Panc1 (cell line): ENCODE results near the gene KRT8. TPM values are rescaled to one million over a fixed set of nuclear protein-coding genes. Genes with fewer than 3 reads are reported as not detected.
A peak's percentile ranks its signal among the peaks of the same experiment; 100 is the strongest.

Experiments
- ATAC-seq: fragments of 200-7000 bp; cut with Tn5 transposase; 2 replicates; pipeline ENCODE4 v1.9.1; 2020; ENCODE audit warnings: mild to moderate bottlenecking, moderate library complexity
- BruUV-seq: library from RNA; stranded (reverse); fragments of 400-500 nt; replicated peaks from 2 replicates; lab custom pipeline; 2021; lab: Mats Ljungman, UMichigan
- CTCF ChIA-PET: fragments of 300-600 bp; sonication (Branson Sonifier 250); formaldehyde crosslinking; loops from one replicate; lab custom pipeline; 2022; ENCODE audit warnings: antibody characterized with exemption; lab: Charles Lee
- POLR2A ChIA-PET: fragments of 300-600 bp; sonication (Branson Sonifier 250); formaldehyde crosslinking; loops from one replicate; lab custom pipeline; 2022; ENCODE audit warnings: antibody characterized with exemption; lab: Charles Lee
- DNase-seq: peaks from one replicate; pipeline ENCODE4 v3.0.0-alpha.2; 2010; ENCODE audit warnings: low read depth, low spot score
- H3K27ac ChIP-seq: 2 replicates; pipeline ENCODE4 v1.5.1; 2011; ENCODE audit warnings: mild to moderate bottlenecking, low read length, inconsistent platforms
- H3K27me3 ChIP-seq: fragments of 200-500 bp; sonication (Bioruptor generic); 2 replicates; pipeline ENCODE4 v1.6.0; 2014; ENCODE audit warnings: low read length, inconsistent platforms; ENCODE audit not compliant: control insufficient read depth, insufficient read depth
- H3K36me3 ChIP-seq: fragments of 200-500 bp; sonication (Bioruptor generic); 2 replicates; pipeline ENCODE4 v1.5.1; 2014; ENCODE audit warnings: inconsistent platforms, mild to moderate bottlenecking, low read length, moderate library complexity; ENCODE audit not compliant: control insufficient read depth, insufficient read depth
- H3K4me1 ChIP-seq: 2 replicates; pipeline ENCODE4 v1.5.1; 2011; ENCODE audit warnings: inconsistent platforms, mild to moderate bottlenecking, low read length, moderate library complexity; ENCODE audit not compliant: control insufficient read depth, insufficient read depth
- H3K4me3 ChIP-seq, 2 experiments: 2 replicates each; pipeline ENCODE4 v1.5.1; 2011 to 2012; ENCODE audit warnings: low read depth in 2 of 2, low read length in 2 of 2, mild to moderate bottlenecking in 2 of 2, inconsistent platforms in 1 of 2, moderate library complexity in 1 of 2
- H3K9me3 ChIP-seq: fragments of 200-500 bp; sonication (Bioruptor generic); 2 replicates; pipeline ENCODE4 v1.5.1; 2014; ENCODE audit warnings: low read depth, mild to moderate bottlenecking, inconsistent platforms, low read length, moderate library complexity; ENCODE audit not compliant: control insufficient read depth, insufficient read depth
- POLR2AphosphoS5 ChIP-seq: IDR thresholded peaks from 2 replicates; pipeline ENCODE4 v1.6.1; 2012; ENCODE audit warnings: mild to moderate bottlenecking, low read depth, low read length, moderate library complexity
- SIN3A ChIP-seq: IDR thresholded peaks from 2 replicates; pipeline ENCODE4 v1.6.1; 2012; ENCODE audit warnings: low read depth, mild to moderate bottlenecking, low read length, moderate library complexity, borderline replicate concordance; ENCODE audit not compliant: insufficient read depth
- TCF7L2 ChIP-seq: IDR thresholded peaks from 2 replicates; pipeline ENCODE4 v1.6.1; 2011; ENCODE audit warnings: mild to moderate bottlenecking, low read depth, low read length, inconsistent platforms
- in situ Hi-C: cut with HindIII; loops from 2 replicates; pipeline ENCODE4 v1.10.0; 2016; ENCODE audit warnings: low sequenced_read_pairs, low pct_unique_long_range_greater_than_20kb
- intact Hi-C: fragments of 100-400 bp; cut with micrococcal nuclease; formaldehyde crosslinking; loops from one replicate; pipeline ENCODE4 v1.10.0; 2022; ENCODE audit not compliant: unreplicated experiment
- total RNA-seq: library from RNA; stranded (reverse); gene quantifications from one replicate; pipeline ENCODE4 v1.2.1, GENCODE V29; 2021; ENCODE audit not compliant: unreplicated experiment
- TF ChIP-seq, protein P1 (sequence below), 2 experiments: IDR thresholded peaks; 2 replicates each; pipeline ENCODE4 v1.6.1; 2011 to 2012; ENCODE audit warnings: low read depth in 2 of 2, control low read depth in 1 of 2, low read length in 1 of 2, mild to moderate bottlenecking in 1 of 2, moderate library complexity in 1 of 2; ENCODE audit not compliant: insufficient read depth in 1 of 2
- TF ChIP-seq, protein P2 (sequence below): fragments of 450-650 bp; IDR thresholded peaks from 2 replicates; pipeline ENCODE4 v1.5.1; 2017; ENCODE audit warnings: mild to moderate bottlenecking

KRT8 gene
- total RNA-seq, 1 experiment from 2014 or later: 6,125 TPM

GRCh38 chr12:52892974-52893373 lies 11.9 kb downstream of the KRT8 start:
- Histone ChIP-seq H3K4me3 (no peak overlapping the region), H3K9me3 (no peaks in the 10 kb centered on the region), H3K4me1 (peaks cover 29% of the 10 kb centered on the region), H3K36me3 (0 out of 2 replicates have a peak, but pooled peaks cover 2% of the 10 kb centered on the region), H3K27ac (peak overlapping the region; percentile 55), H3K27me3 (no peaks in the 10 kb centered on the region)
- ChIA-PET POLR2A (no interaction called here), CTCF (no interaction called here)
- TF ChIP-seq, protein P1, sequence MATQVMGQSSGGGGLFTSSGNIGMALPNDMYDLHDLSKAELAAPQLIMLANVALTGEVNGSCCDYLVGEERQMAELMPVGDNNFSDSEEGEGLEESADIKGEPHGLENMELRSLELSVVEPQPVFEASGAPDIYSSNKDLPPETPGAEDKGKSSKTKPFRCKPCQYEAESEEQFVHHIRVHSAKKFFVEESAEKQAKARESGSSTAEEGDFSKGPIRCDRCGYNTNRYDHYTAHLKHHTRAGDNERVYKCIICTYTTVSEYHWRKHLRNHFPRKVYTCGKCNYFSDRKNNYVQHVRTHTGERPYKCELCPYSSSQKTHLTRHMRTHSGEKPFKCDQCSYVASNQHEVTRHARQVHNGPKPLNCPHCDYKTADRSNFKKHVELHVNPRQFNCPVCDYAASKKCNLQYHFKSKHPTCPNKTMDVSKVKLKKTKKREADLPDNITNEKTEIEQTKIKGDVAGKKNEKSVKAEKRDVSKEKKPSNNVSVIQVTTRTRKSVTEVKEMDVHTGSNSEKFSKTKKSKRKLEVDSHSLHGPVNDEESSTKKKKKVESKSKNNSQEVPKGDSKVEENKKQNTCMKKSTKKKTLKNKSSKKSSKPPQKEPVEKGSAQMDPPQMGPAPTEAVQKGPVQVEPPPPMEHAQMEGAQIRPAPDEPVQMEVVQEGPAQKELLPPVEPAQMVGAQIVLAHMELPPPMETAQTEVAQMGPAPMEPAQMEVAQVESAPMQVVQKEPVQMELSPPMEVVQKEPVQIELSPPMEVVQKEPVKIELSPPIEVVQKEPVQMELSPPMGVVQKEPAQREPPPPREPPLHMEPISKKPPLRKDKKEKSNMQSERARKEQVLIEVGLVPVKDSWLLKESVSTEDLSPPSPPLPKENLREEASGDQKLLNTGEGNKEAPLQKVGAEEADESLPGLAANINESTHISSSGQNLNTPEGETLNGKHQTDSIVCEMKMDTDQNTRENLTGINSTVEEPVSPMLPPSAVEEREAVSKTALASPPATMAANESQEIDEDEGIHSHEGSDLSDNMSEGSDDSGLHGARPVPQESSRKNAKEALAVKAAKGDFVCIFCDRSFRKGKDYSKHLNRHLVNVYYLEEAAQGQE (IDR thresholded peaks at IDR 0.05; ENCODE audit: insufficient read depth in 1 of 2, low read depth in 2 of 2, low read length in 1 of 2): no peak
- no peak for TF ChIP-seq TCF7L2
- TF ChIP-seq POLR2AphosphoS5: no peak
- TF ChIP-seq, protein P2, sequence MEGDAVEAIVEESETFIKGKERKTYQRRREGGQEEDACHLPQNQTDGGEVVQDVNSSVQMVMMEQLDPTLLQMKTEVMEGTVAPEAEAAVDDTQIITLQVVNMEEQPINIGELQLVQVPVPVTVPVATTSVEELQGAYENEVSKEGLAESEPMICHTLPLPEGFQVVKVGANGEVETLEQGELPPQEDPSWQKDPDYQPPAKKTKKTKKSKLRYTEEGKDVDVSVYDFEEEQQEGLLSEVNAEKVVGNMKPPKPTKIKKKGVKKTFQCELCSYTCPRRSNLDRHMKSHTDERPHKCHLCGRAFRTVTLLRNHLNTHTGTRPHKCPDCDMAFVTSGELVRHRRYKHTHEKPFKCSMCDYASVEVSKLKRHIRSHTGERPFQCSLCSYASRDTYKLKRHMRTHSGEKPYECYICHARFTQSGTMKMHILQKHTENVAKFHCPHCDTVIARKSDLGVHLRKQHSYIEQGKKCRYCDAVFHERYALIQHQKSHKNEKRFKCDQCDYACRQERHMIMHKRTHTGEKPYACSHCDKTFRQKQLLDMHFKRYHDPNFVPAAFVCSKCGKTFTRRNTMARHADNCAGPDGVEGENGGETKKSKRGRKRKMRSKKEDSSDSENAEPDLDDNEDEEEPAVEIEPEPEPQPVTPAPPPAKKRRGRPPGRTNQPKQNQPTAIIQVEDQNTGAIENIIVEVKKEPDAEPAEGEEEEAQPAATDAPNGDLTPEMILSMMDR: no peak
- TF ChIP-seq SIN3A: no peak
- ATAC-seq (no peak), DNase-seq (no peak)
- in situ Hi-C loops (loop anchor here (25.0 kb wide), 1 partner anchor 94 kb away; no protein-coding TSS in a partner anchor), intact Hi-C loops (no loop called here)
- BruUV-seq: no TSS peak

DNA sequence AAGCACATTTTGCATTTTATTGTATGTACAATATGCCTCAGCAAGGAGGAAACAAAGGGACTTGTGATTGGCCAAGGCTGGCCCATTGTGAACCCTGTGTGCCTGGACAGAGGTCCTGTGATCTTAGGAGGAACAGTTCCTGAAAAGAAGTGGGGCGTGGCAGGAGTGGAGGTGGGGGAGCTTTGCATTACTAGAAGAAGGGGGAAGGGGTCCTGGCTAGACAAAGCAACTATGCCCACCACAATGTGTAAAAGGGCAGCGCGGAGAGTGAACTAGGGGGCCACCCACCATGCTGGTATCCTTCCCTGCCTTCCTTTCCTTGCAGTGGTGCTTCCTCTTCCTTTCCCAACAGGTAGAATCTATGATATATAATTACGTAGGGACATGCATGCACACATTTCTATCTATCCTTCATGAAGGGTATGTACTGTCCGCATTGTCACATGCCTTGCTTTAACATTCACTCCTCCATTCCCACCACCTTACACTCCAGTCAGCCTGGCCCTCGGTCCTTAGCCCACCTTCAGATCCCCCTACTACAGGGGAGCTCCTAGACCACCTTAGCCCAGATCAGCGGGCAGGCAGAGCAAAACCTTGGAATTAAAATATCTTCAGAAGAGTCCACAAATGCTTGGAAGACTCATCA lies 12.5 kb downstream of the KRT8 start:
- ATAC-seq (no peak), DNase-seq (no peak)
- no peak overlapping the region for H3K4me3 ChIP-seq
- H3K27me3 ChIP-seq: no peaks in the 10 kb centered on the region
- in situ Hi-C loops: loop anchor here (25.0 kb wide), 1 partner anchor 95 kb away; no protein-coding TSS in a partner anchor
- BruUV-seq: no TSS peak
- intact Hi-C loops: no loop called here
- ChIA-PET CTCF (no interaction called here), POLR2A (interaction anchor here (1.2 kb wide), 1 partner anchor 27 kb away, joined by 3 read pairs; no protein-coding TSS in a partner anchor)
- 0 out of 2 replicates have a peak, but pooled peaks cover 2% of the 10 kb centered on the region for H3K36me3 ChIP-seq
- H3K4me1 ChIP-seq: peaks cover 25% of the 10 kb centered on the region
- TF ChIP-seq, protein P1 (IDR thresholded peaks at IDR 0.05; ENCODE audit: insufficient read depth in 1 of 2, low read depth in 2 of 2, low read length in 1 of 2): no peak
- TF ChIP-seq, protein P2: no peak
- TF ChIP-seq TCF7L2 (no peak), POLR2AphosphoS5 (no peak), SIN3A (no peak)
- peak overlapping the region; percentile 55 for H3K27ac ChIP-seq
- H3K9me3 ChIP-seq: no peaks in the 10 kb centered on the region
